ENCODE data around the gene SEMA7A. TPM values are rescaled to one million over a fixed set of nuclear protein-coding genes. Genes with fewer than 3 reads are reported as not detected.

The SEMA7A gene
- total and polyA plus RNA-seq, 9 of the 15 experiments (the other 6 are each of a cell fraction or from before 2014, with no cell fraction given), result 0.04 to 8.2 (median 5.4) TPM; not detected in 1

- TF ChIP-seq SIN3A (IDR thresholded peaks at IDR 0.05; ENCODE audit: borderline replicate concordance in 2 of 2, control insufficient read depth in 1 of 2, low read depth in 2 of 2, low read length in 2 of 2) (peak in 1 of 2 experiments; percentile 76; a peak in 1 of 4 replicates), FOXM1 (IDR thresholded peaks at IDR 0.05; ENCODE audit: low read depth) (0 out of 2 replicates have a peak, but pooled peaks have one; percentile 28), FOXM1 (CRISPR knock-in tag; IDR thresholded peaks at IDR 0.05; ENCODE audit: low read depth) (peak; percentile 27; the same call in 1 of the 2 replicates), ZBTB9 (CRISPR knock-in tag; IDR thresholded peaks at IDR 0.05) (no peak), UBTF (IDR thresholded peaks at IDR 0.05; ENCODE audit: borderline replicate concordance in 1 of 2, low read depth in 2 of 2, low read length in 2 of 2) (peak; percentile 62 to 70; a peak in 2 of 4 replicates), ELF2 (CRISPR knock-in tag; IDR thresholded peaks at IDR 0.05) (peak; percentile 73; the same call in 1 of the 2 replicates), ZKSCAN8 (CRISPR knock-in tag; IDR thresholded peaks at IDR 0.05) (no peak), BACH1 (tag; IDR thresholded peaks at IDR 0.05) (no peak), MLLT1 (IDR thresholded peaks at IDR 0.05) (peak in 1 of 2 experiments; percentile 67; a peak in 2 of 4 replicates), NKRF (IDR thresholded peaks at IDR 0.05; ENCODE audit: borderline replicate concordance) (peak; percentile 89), TEAD1 (CRISPR knock-in tag; IDR thresholded peaks at IDR 0.05) (peak in 1 of 2 experiments; percentile 95; a peak in 2 of 4 replicates), WHSC1 (IDR thresholded peaks at IDR 0.05; ENCODE audit: low read length) (no peak), E2F1 (CRISPR knock-in tag; IDR thresholded peaks at IDR 0.05) (peak; percentile 56; the same call in 1 of the 2 replicates), E2F5 (CRISPR knock-in tag; IDR thresholded peaks at IDR 0.05) (0 out of 2 replicates have a peak, but pooled peaks have one; percentile 60), ZNF695 (CRISPR knock-in tag; IDR thresholded peaks at IDR 0.05) (no peak)
These were observed 27.4 kb upstream of the SEMA7A start, which contains the start of gene UBL7 (continued) for GRCh38 chr15:74460871-74461846.

All from K562 (cell line).